HUES6 (cell line): ENCODE results near the gene CCL4.
"Not testable (repeated sequence)": the region's sequence is repeated elsewhere in the genome, so short reads cannot be mapped to it uniquely, and the experiment has no call there.

Experiments
- H3K27ac ChIP-seq: 2 replicates; pipeline ENCODE4 v1.7.0; 2013; ENCODE audit warnings: low read depth, mild to moderate bottlenecking, low read length, inconsistent platforms
- H3K27me3 ChIP-seq: 2 replicates; pipeline ENCODE4 v1.6.1; 2013; ENCODE audit warnings: low read length; ENCODE audit not compliant: control insufficient read depth, insufficient read depth
- H3K36me3 ChIP-seq: 2 replicates; pipeline ENCODE4 v1.6.1; 2013; ENCODE audit warnings: low read length; ENCODE audit not compliant: control insufficient read depth, insufficient read depth
- H3K4me1 ChIP-seq: 2 replicates; pipeline ENCODE4 v1.6.1; 2013; ENCODE audit warnings: low read length; ENCODE audit not compliant: control insufficient read depth, insufficient read depth
- H3K4me3 ChIP-seq: 2 replicates; pipeline ENCODE4 v1.5.1; 2013; ENCODE audit warnings: low read depth, low read length
- H3K9ac ChIP-seq: one replicate; pipeline ENCODE4 v1.6.1; 2013; ENCODE audit warnings: mild to moderate bottlenecking, low read length
- H3K9me3 ChIP-seq: 2 replicates; pipeline ENCODE4 v1.6.1; 2013; ENCODE audit warnings: low read depth, low read length; ENCODE audit not compliant: control insufficient read depth, insufficient read depth

Gene CCL4

DNA sequence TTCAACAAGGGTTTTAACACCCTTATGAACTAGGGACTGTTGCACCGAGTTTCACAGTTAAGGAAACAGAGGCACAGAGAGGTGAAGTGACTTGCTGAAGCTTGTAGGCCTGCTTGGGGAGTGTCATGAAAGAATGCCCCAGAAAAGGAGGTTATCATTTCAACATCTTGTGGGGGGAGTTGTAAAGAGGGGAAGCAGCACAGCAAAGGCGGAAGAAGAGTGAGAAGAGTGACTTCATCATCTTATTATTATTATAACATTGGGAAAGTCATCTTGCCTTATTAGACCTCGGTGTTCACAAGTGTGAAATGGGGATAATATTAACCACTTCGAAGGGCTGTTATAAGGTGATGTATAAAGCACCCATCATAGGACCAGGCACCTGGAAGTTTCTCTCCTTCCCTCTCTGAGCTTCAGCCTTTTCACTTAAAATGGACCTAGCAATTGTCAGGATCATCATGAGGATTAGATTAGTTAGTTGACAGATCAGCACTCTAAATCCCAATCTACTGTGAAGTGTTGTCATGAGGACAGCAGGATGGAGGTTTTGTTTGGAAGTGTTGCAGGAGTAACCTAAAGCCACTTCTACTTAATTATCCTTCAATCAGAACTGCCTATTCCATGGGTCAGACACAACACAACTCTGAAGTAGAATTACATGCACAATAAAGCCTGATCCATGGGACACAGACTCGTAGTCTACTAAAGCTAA, 2.3 kb downstream of the CCL4 start:
- no peak overlapping the region for H3K4me3 ChIP-seq
- H3K36me3 ChIP-seq = no peaks in the 10 kb centered on the region
- no peaks in the 10 kb centered on the region for H3K9me3 ChIP-seq
- H3K27ac ChIP-seq = no peak overlapping the region
- H3K4me1 ChIP-seq = no peaks in the 10 kb centered on the region
- no peaks in the 10 kb centered on the region for H3K27me3 ChIP-seq
- no peak overlapping the region for H3K9ac ChIP-seq

DNA sequence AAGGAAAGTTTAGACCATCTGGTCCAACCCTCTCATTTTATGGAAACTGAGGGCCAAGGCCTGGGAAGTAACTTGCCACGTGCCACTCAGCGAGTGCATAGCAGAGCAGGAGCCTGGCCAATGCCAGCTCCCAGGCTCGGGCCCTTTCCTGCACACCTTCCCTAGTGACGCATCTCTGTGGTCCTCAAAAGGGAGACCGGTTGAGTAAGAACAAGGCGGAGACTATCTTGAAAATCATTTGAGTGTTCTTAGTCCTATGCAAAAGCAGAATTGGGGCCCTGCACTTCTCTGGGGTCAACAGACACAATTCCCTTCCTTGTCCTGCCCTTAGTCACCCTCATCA, 2.8 kb downstream of the CCL4 start:
- no peaks in the 10 kb centered on the region for H3K27me3 ChIP-seq
- H3K4me3 ChIP-seq = no peak overlapping the region
- H3K9ac ChIP-seq = no peak overlapping the region
- H3K9me3 ChIP-seq = no peaks in the 10 kb centered on the region
- no peak overlapping the region for H3K27ac ChIP-seq
- no peaks in the 10 kb centered on the region for H3K4me1 ChIP-seq
- H3K36me3 ChIP-seq = no peaks in the 10 kb centered on the region

DNA sequence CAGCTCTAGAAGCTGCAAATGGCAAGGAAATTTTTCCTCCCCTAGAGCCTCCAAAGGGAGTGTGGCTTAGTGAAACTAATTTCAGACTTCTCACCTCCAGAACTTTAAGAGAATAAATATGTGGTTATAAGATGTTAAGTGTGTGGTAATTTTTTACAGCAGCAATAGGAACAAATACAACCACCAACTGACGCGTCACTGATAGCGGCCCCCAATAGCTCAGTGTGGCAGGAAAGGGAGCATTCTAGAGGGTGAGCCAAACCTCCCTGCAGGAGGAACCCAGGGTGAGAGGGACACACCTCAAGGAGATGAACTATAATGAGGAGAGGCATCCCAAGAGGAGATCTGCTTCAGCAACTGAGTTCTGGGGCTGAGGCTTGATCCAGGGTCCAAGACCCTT, 4.0 kb downstream of the CCL4 start:
- H3K27me3 ChIP-seq = no peaks in the 10 kb centered on the region
- H3K9ac ChIP-seq = no peak overlapping the region
- H3K27ac ChIP-seq = no peak overlapping the region
- H3K4me1 ChIP-seq = no peaks in the 10 kb centered on the region; the same call in 1 of the 2 replicates
- peaks cover 7% of the 10 kb centered on the region for H3K9me3 ChIP-seq
- no peak overlapping the region for H3K4me3 ChIP-seq
- no peaks in the 10 kb centered on the region for H3K36me3 ChIP-seq

DNA sequence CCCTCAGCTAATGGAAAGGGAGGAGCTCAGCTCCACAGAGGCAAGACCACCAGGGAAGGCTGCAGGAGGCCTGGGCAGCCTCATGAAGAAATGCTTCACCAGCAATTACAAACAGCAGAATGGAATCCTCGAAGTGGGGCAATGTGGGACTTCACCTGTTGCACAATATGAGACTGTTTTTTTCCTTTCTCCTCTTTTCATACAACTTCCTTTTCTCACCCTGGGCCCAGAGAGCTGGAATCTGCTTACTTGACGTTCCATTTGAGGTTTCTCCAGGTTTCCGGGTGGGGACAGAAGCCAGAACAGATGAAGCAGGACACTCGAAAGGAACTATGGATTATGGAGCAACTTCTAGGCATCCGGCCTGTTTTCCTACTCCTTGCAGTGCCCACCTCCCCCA, 4.6 kb downstream of the CCL4 start:
- peaks cover 13% of the 10 kb centered on the region for H3K9me3 ChIP-seq
- H3K36me3 ChIP-seq, H3K27me3 ChIP-seq, H3K4me1 ChIP-seq, H3K27ac ChIP-seq, H3K9ac ChIP-seq, H3K4me3 ChIP-seq: not testable (repeated sequence)

DNA sequence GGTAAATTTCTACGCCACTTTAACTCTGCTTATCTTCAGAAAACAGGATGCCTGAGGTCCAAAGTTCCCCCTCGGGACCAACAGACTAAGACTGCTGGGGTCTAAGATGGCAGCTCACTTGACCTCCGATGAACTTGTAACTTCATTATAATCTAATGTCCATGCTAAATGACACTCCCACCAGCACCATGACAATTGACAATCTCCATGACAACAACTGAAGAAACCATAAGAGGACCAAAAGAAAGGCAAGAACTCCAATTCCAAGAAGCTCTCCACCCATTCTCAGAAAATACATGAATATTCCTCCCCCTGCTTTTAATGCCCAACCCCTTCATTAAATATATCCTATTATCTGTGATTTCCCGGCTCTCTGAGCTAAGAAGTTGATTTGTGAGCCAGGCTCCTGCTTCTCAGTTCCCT, 7.5 kb downstream of the CCL4 start:
- Histone ChIP-seq H3K27me3 (no peaks in the 10 kb centered on the region), H3K9me3 (peaks cover 15% of the 10 kb centered on the region), H3K4me3 (no peak overlapping the region), H3K36me3 (no peaks in the 10 kb centered on the region), H3K4me1 (no peaks in the 10 kb centered on the region; the same call in 1 of the 2 replicates), H3K27ac (no peak overlapping the region), H3K9ac (no peak overlapping the region)

DNA sequence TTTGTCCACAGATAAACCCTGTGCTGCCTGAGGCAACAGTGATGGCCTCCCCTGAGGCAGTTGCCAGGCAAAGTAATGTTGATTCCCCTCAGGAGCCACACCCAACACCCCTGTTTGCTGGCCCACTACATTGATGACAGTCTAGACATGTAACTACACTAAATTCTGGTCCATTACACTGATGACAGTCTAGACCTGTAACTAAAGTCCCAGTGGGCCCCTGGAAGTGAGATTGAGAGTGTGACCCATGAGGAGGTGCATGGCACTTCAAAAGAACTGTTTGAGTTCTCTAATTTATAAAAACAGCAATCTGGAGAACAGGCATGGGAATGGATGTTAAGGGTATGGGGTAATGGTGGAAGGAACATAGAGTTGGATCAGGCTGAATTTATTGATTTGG, 8.9 kb downstream of the CCL4 start:
- H3K4me1 ChIP-seq = peaks cover under 1% of the 10 kb centered on the region

DNA sequence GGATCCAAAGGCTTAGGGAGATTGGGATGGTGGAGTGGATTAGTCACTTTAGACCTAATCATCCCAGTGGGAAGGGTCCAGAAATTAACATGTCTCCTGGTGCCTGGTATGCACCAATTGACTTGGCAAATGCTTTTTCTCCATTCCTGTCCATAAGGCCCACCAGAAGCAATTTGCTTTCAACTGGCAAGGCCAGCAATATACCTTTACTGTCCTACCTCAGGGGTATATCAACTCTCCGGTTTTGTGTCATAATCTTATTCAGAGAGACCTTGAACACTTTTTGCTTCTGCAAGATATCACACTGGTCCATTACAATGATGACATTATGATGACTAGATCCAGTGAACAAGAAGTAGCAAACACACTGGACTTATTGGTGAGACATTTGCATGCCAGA, 9.5 kb downstream of the CCL4 start:
- not testable (repeated sequence) for H3K27ac ChIP-seq, H3K27me3 ChIP-seq
- H3K9me3 ChIP-seq = peaks cover 15% of the 10 kb centered on the region

More for the DNA sequence above, 8.9 kb downstream of the CCL4 start:
- Histone ChIP-seq H3K27me3 (no peaks in the 10 kb centered on the region), H3K9me3 (peaks cover 15% of the 10 kb centered on the region), H3K4me3 (no peak overlapping the region), H3K9ac (no peak overlapping the region), H3K36me3 (no peaks in the 10 kb centered on the region), H3K27ac (no peak overlapping the region)

DNA sequence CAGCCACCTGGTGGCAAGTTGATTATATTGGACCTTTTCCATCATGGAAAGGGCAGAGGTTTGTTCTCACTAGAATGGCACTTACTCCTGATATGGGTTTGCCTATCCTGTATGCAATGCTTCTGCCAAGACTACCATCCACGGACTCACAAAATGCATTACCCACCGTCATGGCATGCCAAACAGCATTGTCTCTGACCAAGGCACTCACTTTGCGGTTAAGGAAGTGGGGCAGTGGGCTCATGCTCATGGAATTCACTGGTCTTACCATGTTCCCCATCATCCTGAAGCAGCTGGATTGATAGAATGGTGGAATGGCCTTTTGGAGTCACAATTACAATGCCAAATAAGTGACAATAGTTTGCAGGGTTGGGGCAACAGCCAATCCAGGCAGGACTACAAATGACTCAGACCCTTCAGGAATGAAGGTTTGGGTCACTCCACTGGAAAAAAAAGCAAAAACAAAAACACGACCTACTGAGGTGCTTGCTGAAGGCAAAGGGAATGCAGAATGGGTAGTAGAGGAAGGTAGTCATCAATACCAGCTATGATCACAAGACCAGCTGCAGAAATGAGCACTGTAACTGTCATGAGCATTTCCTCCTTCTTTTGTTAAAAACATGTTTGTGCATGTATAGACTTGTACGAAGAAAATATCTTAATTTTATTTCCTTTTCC, 11.5 kb downstream of the CCL4 start:
- H3K9ac ChIP-seq, H3K27ac ChIP-seq, H3K4me3 ChIP-seq, H3K36me3 ChIP-seq, H3K27me3 ChIP-seq, H3K4me1 ChIP-seq: not testable (repeated sequence)
- H3K9me3 ChIP-seq = peaks cover 15% of the 10 kb centered on the region

More for the DNA sequence above, 9.5 kb downstream of the CCL4 start:
- H3K36me3 ChIP-seq, H3K4me3 ChIP-seq, H3K9ac ChIP-seq, H3K4me1 ChIP-seq: not testable (repeated sequence)

DNA sequence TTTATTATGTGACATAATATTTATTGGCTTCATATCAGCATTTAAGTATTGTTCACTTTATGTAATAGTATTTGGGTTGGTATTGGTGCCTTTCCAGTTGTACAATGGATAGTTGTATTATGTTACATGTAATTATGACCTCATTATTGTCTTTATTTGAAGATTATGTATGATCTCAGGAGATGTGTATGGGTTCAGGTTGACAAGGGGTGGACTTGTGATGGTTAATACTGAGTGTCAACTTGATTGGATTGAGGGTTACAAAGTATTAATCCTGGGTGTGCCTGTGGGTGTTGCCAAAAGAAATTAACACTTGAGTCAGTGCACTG, 12.0 kb downstream of the CCL4 start:
- H3K36me3 ChIP-seq, H3K27me3 ChIP-seq, H3K27ac ChIP-seq, H3K4me1 ChIP-seq, H3K9ac ChIP-seq, H3K4me3 ChIP-seq: not testable (repeated sequence)
- H3K9me3 ChIP-seq = peaks cover 15% of the 10 kb centered on the region

DNA sequence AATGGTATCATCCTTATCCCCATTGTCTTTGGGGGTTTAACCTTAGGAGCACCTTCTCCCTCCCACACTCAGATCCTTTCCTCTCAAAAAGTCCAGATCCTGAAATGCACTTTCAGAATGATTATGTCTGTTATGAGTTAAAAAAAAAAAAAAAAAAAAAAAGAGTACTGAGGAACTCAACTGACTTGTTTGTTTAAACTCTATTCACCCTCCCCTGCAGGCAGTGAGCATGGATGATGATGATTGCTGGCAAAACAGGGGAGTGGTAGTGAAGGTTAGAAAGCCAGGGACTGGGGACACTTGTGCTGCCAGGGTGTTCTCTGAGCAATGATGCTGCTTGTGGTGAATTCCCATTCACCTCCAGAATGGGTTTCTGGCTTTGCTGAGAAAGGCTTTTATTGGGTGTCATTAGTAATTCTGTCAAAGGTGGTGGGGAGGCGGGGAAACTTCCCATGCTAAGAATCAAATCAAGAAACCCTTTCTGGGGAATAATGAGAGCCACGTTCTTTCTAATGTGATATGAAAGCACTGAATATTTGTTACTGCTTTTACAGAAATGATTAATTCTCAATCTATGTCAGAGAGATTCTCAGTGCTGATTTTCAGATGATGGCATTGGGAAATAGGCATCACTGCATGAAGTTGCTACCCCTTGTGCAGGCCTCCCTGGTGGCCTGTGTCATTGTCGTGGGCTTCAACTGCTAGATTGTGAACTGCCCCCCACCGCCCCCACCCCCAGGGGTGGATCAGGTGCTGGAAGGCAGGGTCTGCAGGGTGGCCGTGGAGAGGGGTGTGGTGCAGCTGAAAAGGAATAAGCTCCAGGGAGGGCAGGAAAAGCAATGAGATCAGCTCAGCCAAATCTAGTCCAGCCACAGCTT, 14.1 kb downstream of the CCL4 start:
- peaks cover 10% of the 10 kb centered on the region for H3K4me1 ChIP-seq
- H3K9ac ChIP-seq = no peak overlapping the region
- H3K36me3 ChIP-seq = no peaks in the 10 kb centered on the region
- no peaks in the 10 kb centered on the region for H3K27me3 ChIP-seq
- H3K9me3 ChIP-seq = peaks cover 11% of the 10 kb centered on the region; the same call in 1 of the 2 replicates
- H3K4me3 ChIP-seq = no peak overlapping the region
- H3K27ac ChIP-seq = no peak overlapping the region
